ENCODE measurements around the gene OR51B4.

The OR51B4 gene

GRCh38 chr11:5277807-5278382, 23.9 kb downstream of the OR51B4 start:
- CTCF ChIA-PET, result interaction anchor here (1.1 to 2.3 kb wide), 2 partner anchors 13 to 22 kb away, joined by 3 to 10 read pairs; no protein-coding TSS in a partner anchor
- no peak for TF ChIP-seq CTCF (IDR thresholded peaks at IDR 0.05; ENCODE audit: insufficient read depth, low read length, missing control alignments)
- DNase-seq (ENCODE audit: low read depth, low spot score), result no peak
- no peak overlapping the region for H3K4me3 ChIP-seq (ENCODE audit: low read depth, low read length)
- POLR2A ChIA-PET, result no interaction called here

GRCh38 chr11:5276697-5277096, 25.0 kb downstream of the OR51B4 start:
- no peak for TF ChIP-seq CTCF (IDR thresholded peaks at IDR 0.05; ENCODE audit: insufficient read depth, low read length, missing control alignments)
- no peak overlapping the region for H3K4me3 ChIP-seq (ENCODE audit: low read depth, low read length)
- no peak for DNase-seq (ENCODE audit: low read depth, low spot score)
- POLR2A ChIA-PET, result no interaction called here
- CTCF ChIA-PET, result interaction anchor here (1.0 kb wide), 2 partner anchors 72 to 94 kb away, joined by 3 read pairs; no protein-coding TSS in a partner anchor

DNA sequence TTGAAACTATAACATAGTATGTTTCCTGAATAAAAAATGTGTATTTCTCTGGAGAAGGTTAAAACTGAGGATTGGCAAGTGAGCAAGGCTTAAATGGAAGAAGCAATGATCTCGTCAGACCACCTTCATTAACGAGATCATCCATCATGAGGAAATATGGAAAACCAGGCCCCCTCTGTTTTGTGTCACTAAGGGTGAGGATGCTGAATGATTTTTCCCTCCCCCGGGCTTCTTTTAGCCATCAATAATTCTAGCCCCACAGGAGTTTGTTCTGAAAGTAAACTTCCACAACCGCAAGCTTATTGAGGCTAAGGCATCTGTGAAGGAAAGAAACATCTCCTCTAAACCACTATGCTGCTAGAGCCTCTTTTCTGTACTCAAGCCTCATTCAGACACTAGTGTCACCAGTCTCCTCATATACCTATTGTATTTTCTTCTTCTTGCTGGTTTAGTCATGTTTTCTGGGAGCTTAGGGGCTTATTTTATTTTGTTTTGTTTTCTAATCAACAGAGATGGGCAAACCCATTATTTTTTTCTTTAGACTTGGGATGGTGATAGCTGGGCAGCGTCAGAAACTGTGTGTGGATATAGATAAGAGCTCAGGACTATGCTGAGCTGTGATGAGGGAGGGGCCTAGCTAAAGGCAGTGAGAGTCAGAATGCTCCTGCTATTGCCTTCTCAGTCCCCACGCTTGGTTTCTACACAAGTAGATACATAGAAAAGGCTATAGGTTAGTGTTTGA, 26.2 kb downstream of the OR51B4 start:
- ChIA-PET CTCF (interaction anchor here (0.6 to 1.0 kb wide), 4 partner anchors 71 to 384 kb away, joined by 3 read pairs; no protein-coding TSS in a partner anchor), POLR2A (no interaction called here)
- no peak overlapping the region for H3K4me3 ChIP-seq (ENCODE audit: low read depth, low read length)
- DNase-seq (ENCODE audit: low read depth, low spot score), result no peak
- no peak for TF ChIP-seq CTCF (IDR thresholded peaks at IDR 0.05; ENCODE audit: insufficient read depth, low read length, missing control alignments)

DNA sequence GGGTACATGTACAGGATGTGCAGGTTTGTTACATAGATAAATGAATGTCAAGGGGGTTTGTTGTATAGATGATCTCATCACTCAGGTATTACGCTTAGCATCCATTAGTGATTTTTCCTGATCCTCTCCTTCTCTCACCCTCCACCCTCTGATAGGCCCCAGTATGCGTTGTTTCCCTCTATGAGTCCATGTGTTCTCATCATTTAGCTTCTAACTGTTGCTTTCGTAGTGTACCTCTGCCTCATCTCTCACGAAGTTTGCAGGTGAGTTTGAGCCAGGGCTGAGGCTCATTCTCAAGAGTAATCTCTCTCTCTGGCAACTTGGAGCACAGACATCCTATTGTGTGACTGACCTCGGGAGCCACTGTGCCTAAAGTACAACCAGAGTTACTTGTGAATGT, 27.4 kb downstream of the OR51B4 start:
- H3K4me3 ChIP-seq (ENCODE audit: low read depth, low read length), result no peak overlapping the region
- ChIA-PET POLR2A (no interaction called here), CTCF (no interaction called here)
- DNase-seq (ENCODE audit: low read depth, low spot score), result no peak
- no peak for TF ChIP-seq CTCF (IDR thresholded peaks at IDR 0.05; ENCODE audit: insufficient read depth, low read length, missing control alignments)

GRCh38 chr11:5272395-5273017, 29.2 kb downstream of the OR51B4 start:
- no peak for DNase-seq (ENCODE audit: low read depth, low spot score)
- POLR2A ChIA-PET, result no interaction called here
- no peak overlapping the region for H3K4me3 ChIP-seq (ENCODE audit: low read depth, low read length)
- CTCF ChIA-PET, result no interaction called here
- TF ChIP-seq CTCF (IDR thresholded peaks at IDR 0.05; ENCODE audit: insufficient read depth, low read length, missing control alignments), result no peak

DNA sequence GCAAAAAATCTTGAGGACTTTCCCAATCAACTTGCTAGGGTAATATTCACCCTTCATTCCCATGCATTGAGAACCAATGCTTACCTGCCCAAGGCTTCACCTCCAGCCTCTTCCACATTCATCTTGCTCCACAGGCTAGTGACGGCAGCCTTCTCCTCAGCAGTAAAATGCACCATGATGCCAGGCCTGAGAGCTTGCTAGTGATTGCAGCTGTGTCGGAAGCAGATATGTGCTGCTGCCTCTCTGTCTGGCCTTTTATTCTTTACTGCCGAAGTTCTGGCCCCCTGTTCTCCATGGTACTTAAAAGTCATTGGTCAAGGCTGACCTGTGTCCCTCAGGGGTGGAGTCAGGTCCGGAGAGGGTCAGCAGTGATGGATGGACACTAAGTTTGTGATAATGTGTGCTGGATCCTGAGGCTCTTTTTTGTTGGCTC, 32.0 kb downstream of the OR51B4 start, which contains the start of gene HBE1:
HBE1 (minus strand) TSS at position 231 of the 433 bp plus-strand sequence; CDS start at position 176, 55 bp downstream.
- DNase-seq (ENCODE audit: low read depth, low spot score), result no peak
- TF ChIP-seq CTCF (IDR thresholded peaks at IDR 0.05; ENCODE audit: insufficient read depth, low read length, missing control alignments), result no peak
- ChIA-PET POLR2A (no interaction called here), CTCF (no interaction called here)
- no peak within 1 kb of the TSS for H3K4me3 ChIP-seq (ENCODE audit: low read depth, low read length)
